ENCODE measurements around the gene TPSB2. TPM values are rescaled to one million over a fixed set of nuclear protein-coding genes. Genes with fewer than 3 reads are reported as not detected.

TPSB2 gene
- total RNA-seq, 2 experiments from 2014 or later: not detected

DNA sequence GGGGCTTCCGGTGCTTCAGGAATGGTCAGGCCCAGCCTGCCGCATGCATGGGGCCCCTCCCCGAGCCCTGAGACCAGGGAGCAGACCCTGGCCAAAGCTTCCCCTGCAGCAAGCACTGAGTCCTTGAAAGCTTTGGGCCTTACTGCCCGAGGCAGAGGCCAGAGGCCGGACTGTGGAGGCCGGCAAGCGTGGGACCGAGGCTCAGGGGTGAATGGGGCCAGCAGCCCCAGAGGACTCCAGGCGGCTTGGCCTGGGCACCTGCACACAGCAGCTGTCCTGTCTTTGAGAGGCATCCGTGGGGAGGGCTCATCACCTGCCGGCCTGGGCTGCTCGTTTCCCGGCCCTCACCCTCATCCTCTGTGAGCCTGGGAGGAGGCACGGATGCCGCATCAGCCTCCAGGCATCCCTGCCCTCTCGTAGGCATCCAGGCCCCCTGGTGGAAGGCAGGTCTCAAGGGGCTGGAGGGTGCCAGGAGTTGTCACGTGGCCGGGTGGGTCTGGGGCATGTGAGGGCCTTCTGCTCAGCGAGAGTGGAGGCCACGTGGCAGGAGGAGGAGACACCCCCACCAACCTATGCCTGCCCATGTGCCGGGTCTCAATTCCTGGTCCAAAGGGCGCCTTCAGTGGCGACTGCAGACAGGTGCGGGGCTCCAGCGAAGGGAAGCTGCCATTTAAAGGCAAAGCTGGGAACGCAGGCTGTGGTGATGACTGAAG is 45.7 kb downstream of the TPSB2 start:
- CTCF ChIA-PET: interaction anchor here (0.6 kb wide), 1 partner anchor 472 kb away, joined by 3 read pairs; no protein-coding TSS in a partner anchor
- no peak for DNase-seq
- Mint-ChIP-seq H3K4me3 (no peak overlapping the region), H3K27ac (no peak overlapping the region), H3K36me3 (ENCODE audit: low read depth) (no peaks in the 10 kb centered on the region), H3K4me1 (ENCODE audit: low read depth) (no peaks in the 10 kb centered on the region), H3K27me3 (ENCODE audit: low read depth) (peaks cover 7% of the 10 kb centered on the region), H3K9me3 (no peaks in the 10 kb centered on the region)
- intact Hi-C loops (cut with micrococcal nuclease): no loop called here

DNA sequence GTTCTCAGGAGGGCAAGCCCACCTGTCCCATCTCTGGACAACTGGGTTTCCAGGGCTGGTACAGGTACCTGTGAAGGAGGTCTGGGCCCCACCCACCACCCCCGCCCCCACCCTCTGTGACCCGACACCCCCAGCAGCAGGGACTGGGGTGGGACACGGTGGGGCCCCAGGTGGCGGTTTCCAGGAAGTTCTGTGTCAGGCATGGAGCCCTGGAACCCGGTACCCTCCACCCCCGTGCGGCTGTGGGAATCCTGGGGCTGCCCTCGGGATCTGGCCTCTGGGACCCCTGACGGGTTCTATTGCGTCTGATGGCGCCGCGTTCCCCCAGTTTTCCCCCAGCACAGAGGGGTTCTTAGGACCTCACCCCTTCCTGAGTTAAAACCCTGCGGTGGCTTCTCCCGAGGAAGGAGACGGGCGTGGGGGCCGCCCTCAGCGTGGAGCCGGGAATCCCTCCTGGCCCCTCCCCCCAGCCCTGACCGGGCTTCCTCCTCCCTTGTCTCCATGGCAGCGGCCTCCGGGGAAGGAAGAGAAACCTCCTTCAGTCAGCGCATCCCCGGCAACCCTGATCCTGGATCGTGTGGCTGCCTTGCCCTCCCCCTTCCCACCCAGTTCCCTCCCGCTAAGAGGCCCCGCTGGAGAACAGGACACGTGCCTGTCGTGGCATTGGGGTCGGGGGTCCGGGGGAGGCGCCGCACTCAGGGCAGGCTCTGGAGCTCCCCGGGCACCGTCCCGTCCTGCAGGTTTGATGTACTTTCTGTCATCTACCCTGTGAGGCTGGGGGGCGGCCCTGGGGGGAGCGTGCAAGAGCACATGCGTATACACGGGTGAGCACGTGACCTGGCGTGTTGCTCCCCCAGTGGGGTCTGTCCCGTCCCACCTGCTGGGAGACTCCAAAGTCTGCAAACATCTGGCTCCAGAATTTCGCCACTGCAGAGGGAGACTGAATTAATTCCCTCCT is 46.8 kb downstream of the TPSB2 start:
- CTCF ChIA-PET: no interaction called here
- intact Hi-C loops (cut with micrococcal nuclease): no loop called here

DNA sequence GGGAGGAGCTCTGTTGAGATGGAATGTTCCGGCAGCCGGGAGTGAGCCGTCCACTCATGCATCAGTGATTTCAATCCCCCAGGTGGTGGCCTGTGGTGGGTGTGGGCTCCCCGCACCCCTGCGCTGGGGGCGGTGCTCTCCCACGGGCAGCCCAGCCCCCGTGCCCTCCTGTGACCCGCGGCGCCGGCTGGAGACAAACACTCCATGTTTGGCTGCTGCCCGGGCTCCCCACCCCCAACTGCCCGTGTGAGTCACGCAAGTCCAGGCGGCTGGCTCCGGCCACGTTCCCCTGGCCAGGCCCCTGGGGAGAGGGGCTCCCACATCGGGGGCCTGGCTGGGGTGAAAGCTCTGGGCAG is 47.7 kb downstream of the TPSB2 start:
- H3K4me1 Mint-ChIP-seq (ENCODE audit: low read depth): no peaks in the 10 kb centered on the region
- H3K4me3 Mint-ChIP-seq: no peak overlapping the region
- CTCF ChIA-PET: no interaction called here
- intact Hi-C loops (cut with micrococcal nuclease): no loop called here
- no peak overlapping the region for H3K27ac Mint-ChIP-seq
- no peaks in the 10 kb centered on the region for H3K9me3 Mint-ChIP-seq
- DNase-seq: no peak
- peaks cover 4% of the 10 kb centered on the region for H3K27me3 Mint-ChIP-seq (ENCODE audit: low read depth)
- H3K36me3 Mint-ChIP-seq (ENCODE audit: low read depth): no peaks in the 10 kb centered on the region

More for the DNA sequence above, 46.8 kb downstream of the TPSB2 start:
- Mint-ChIP-seq H3K4me1 (ENCODE audit: low read depth) (no peaks in the 10 kb centered on the region), H3K36me3 (ENCODE audit: low read depth) (no peaks in the 10 kb centered on the region), H3K27ac (no peak overlapping the region), H3K27me3 (ENCODE audit: low read depth) (peaks cover 7% of the 10 kb centered on the region), H3K9me3 (no peaks in the 10 kb centered on the region), H3K4me3 (no peak overlapping the region)
- no peak for DNase-seq

DNA sequence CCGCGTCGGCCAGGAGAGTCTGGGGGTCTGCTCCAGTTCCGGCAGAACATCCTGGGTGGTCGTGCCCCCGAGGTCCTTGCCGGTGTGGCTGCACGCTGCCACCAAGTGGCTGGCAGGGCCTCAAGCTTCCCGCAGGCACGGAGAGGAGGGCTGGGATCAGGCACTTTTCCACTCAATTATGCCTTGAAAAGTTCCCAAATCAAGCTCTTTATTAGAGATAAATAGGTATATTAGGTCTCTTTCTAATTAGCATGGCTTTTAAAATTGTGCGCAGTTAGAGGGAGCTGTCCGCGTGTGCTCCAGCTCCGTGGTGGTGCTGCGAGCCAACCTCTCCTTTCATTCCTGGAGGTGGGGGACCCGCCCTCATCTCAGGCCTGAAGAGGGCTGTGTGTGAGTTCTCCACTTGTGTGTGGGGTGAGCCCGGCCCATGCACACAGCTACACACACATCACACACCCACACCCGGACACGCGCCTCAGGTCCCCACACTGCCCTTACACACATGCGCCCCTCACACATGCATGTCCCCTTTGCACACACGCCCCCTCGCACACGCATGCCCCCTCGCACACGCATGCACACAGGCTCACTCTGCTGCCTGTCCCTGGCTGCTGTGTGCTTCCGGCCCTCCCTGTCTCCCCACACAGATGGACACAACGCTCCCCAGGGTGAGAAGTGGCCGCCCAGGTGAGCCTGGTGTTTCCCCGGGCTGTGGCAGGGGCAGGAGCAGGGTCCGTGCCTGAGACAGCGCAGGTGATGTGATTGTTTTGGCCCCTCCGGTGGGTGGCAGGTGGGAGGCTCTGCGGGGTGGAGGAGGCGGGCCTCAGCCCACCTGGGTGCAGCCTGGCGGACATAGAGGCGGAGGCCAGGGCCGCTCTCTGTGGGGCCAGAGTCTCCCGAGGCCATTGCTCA is 48.3 kb downstream of the TPSB2 start:
- H3K27ac Mint-ChIP-seq: no peak overlapping the region
- no peak for DNase-seq
- no peaks in the 10 kb centered on the region for H3K4me1 Mint-ChIP-seq (ENCODE audit: low read depth)
- H3K9me3 Mint-ChIP-seq: no peaks in the 10 kb centered on the region
- no peak overlapping the region for H3K4me3 Mint-ChIP-seq
- CTCF ChIA-PET: no interaction called here
- H3K36me3 Mint-ChIP-seq (ENCODE audit: low read depth): no peaks in the 10 kb centered on the region
- H3K27me3 Mint-ChIP-seq (ENCODE audit: low read depth): peaks cover 4% of the 10 kb centered on the region
- intact Hi-C loops (cut with micrococcal nuclease): no loop called here

DNA sequence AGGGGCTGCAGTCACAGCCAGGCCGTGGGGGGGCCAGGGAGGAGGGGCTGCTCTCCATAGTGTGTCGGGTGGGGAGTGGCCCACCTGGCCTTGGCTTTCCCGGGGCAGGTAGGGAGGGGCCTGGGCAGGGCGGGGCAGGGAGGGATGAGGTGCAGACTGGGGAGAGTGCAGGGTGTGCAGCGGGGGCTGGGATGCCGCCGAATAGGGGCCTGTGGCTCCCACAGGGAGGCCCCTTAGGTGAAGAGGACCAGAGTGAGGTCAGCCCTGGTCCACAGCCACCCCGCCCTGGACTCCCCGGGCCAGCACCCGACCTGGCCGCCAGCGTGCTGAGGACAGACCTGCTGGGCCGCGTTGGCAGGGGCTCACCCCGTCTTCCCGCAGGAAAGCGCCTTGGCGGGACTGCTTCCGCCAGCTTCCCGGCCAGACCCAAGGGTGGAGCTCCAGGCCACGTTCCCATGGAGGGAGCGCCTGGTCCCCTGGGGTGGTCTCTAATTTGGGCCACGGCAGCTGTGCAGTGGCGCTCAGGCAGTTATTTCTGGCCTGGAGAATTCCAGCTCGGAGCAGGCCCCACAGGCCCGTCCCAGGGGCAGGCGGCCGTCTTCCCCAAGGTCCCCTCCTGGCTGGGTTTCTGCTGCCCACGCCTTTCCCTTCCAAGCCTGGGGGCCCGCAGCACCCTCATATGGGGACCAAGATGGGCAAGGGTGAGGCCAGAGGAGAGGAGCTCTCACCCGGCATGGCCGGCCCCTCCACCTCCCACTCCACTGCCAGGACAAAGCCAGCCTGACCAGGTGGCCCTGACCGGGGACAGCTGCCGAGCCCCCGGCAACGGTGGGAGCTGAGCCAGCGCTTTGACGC is 49.2 kb downstream of the TPSB2 start:
- Mint-ChIP-seq H3K27me3 (ENCODE audit: low read depth) (peaks cover 4% of the 10 kb centered on the region), H3K36me3 (ENCODE audit: low read depth) (no peaks in the 10 kb centered on the region), H3K9me3 (no peaks in the 10 kb centered on the region), H3K4me1 (ENCODE audit: low read depth) (no peaks in the 10 kb centered on the region), H3K27ac (no peak overlapping the region), H3K4me3 (no peak overlapping the region)
- intact Hi-C loops (cut with micrococcal nuclease): no loop called here
- CTCF ChIA-PET: no interaction called here
- no peak for DNase-seq

Other genes with a start within 250 kb of the TPSB2 start
- gene SOX8, start 248.4 kb downstream of the TPSB2 start, total RNA-seq: 1 to 10 TPM in 1 of 2 experiments, under 1 TPM in 1; 0.74 to 1.0 TPM
- not detected for gene SSTR5, start 157.4 kb downstream of the TPSB2 start, total RNA-seq
- not detected for gene C1QTNF8, start 133.9 kb downstream of the TPSB2 start, total RNA-seq
- gene CACNA1H, start 77.1 kb downstream of the TPSB2 start, total RNA-seq: under 1 TPM; 0.50 to 0.84 TPM
- gene TPSG1, start 4.9 kb downstream of the TPSB2 start, total RNA-seq: not detected
- gene TPSAB1, start 10.5 kb upstream of the TPSB2 start, total RNA-seq: not detected
- not detected for gene TPSD1, start 25.9 kb upstream of the TPSB2 start, total RNA-seq
- 100 to 1,000 TPM; 273 to 297 TPM for gene UBE2I, start 79.5 kb upstream of the TPSB2 start, total RNA-seq
- under 1 TPM; 0.10 to 0.37 TPM for gene BAIAP3, start 103.5 kb upstream of the TPSB2 start, total RNA-seq
- gene TSR3, start 121.7 kb upstream of the TPSB2 start, total RNA-seq: 10 to 100 TPM; 48.5 to 50.7 TPM
- 10 to 100 TPM; 15.9 to 17.3 TPM for gene GNPTG, start 121.7 kb upstream of the TPSB2 start, total RNA-seq
- gene UNKL, start 184.5 kb upstream of the TPSB2 start, total RNA-seq: 10 to 100 TPM; 35.9 to 38.4 TPM
- 10 to 100 TPM; 11.2 to 12.2 TPM for gene UQCC4, start 190.6 kb upstream of the TPSB2 start, total RNA-seq
- under 1 TPM in 1 of 2 experiments, not detected in 1; 0.31 TPM for gene PERCC1, start 200.9 kb upstream of the TPSB2 start, total RNA-seq
- 1 to 10 TPM in 1 of 2 experiments, under 1 TPM in 1; 0.74 to 1.8 TPM for gene CCDC154, start 214.4 kb upstream of the TPSB2 start, total RNA-seq
- 10 to 100 TPM; 31.7 to 34.5 TPM for gene CLCN7, start 244.8 kb upstream of the TPSB2 start, total RNA-seq